ENCODE measurements around the gene INTS14.
"Not testable (repeated sequence)": the region's sequence is repeated elsewhere in the genome, so short reads cannot be mapped to it uniquely, and the experiment has no call there.

Gene INTS14

GRCh38 chr15:65631503-65631902 lies 20.6 kb upstream of the INTS14 start:
- no peak for DNase-seq (ENCODE audit: low read depth in 3 of 3, low spot score in 1 of 3)

GRCh38 chr15:65630760-65631159 lies 19.8 kb upstream of the INTS14 start:
- no peak for DNase-seq (ENCODE audit: low read depth in 3 of 3, low spot score in 1 of 3)

DNA sequence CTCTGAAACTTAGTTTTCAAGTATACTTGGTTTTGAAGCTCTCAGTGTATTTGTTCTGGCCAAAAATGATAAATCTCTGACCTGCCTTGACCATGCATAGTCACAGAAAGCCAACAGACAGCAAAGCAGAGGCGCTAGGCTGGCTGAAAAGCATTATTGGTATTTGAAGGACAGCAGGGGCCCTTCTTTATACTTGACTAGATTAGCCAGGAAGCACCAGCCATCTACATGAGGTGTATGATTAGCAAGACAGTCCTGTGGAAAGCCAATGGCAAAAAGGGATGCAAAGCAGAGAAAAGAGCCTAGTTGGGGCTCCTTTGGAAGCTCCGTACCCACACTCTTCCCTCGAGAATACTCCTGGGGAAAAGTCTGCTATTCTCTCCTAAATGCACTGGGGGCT lies 18.6 kb upstream of the INTS14 start:
- DNase-seq (ENCODE audit: low read depth in 3 of 3, low spot score in 1 of 3), result no peak

DNA sequence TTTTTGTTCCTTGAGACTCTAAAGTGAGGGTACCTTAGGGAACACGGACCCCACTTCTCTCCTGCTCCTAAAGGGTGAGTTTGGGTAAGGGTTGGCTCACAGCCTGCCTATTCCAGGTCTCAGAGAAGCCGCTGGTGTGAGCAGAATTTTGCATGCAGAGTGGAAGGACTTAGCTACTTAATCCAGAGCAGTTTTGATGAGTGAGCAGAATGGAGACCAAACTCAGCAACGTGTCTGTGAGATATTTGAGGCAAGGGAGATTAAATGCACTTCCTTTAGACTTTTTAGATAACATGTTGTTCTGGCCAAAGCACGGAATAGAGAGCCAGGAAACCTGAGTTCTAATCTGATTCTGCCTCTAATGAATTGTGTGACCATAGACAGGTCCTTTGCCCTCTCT lies 15.9 kb upstream of the INTS14 start:
- DNase-seq (ENCODE audit: low read depth in 3 of 3, low spot score in 1 of 3), result no peak

- no peak for DNase-seq (ENCODE audit: low read depth in 3 of 3, low spot score in 1 of 3)
These were observed 12.2 kb upstream of the INTS14 start for GRCh38 chr15:65623103-65623502.

DNA sequence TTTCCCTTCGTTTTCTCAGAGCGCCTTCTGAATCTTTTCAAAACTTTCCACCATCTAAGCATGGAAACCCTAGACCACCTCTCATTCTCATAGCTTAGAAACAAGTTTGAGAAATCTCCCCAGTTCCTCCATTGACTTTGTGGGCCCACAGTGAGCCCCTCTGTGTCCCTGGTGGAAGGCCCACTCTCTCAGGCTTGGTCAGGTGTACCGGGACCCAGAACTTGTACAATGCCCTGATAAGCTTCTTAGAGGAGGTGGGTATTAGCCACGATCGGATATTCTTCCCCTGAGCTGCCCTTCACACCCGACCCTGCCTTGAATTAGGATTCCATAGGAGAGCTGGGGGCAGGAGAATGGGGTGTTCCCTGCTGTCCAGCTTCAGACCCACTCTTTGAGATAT lies 10.7 kb upstream of the INTS14 start, which contains the start of gene SLC24A1:
TSS of gene SLC24A1 (plus strand) at position 301 of the 400 bp plus-strand sequence. CDS start 2,143 bp downstream, outside the sequence.
- DNase-seq (ENCODE audit: low read depth in 3 of 3, low spot score in 1 of 3), result no peak

GRCh38 chr15:65620833-65621232 lies 9.9 kb upstream of the INTS14 start:
- no peak for DNase-seq (ENCODE audit: low read depth in 3 of 3, low spot score in 1 of 3)

DNA sequence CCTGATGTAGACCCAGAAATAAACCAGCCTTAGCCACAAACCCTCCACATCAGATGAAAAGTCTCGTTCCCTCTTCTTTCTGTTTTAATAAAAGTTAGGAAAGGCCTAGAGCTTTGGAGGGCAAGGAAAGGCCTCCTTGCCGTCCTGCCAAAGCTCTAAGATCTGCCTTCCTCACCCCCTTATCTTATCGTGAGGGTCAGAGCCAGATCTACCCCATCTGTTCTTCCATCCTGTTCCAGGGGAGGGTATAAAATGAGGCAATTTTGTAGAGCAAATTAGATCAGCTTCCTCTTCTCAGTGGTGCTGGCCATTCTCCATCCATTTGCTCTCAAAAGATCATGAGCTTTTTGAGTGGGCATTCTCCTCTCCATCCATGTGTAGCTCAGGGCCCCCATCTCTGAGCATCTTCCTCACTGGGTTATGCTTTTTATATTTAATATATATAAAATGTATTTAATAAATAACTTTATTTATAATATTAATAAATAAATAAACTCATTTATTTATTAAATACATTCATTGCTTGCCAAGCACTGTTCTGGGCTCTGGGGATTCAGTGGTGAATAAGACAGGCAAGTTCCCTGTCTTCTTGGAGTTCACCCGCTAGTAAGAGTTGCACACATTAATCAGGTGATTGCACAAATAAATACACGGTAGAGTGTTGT lies 8.8 kb upstream of the INTS14 start:
- no peak for DNase-seq (ENCODE audit: low read depth in 3 of 3, low spot score in 1 of 3)

DNA sequence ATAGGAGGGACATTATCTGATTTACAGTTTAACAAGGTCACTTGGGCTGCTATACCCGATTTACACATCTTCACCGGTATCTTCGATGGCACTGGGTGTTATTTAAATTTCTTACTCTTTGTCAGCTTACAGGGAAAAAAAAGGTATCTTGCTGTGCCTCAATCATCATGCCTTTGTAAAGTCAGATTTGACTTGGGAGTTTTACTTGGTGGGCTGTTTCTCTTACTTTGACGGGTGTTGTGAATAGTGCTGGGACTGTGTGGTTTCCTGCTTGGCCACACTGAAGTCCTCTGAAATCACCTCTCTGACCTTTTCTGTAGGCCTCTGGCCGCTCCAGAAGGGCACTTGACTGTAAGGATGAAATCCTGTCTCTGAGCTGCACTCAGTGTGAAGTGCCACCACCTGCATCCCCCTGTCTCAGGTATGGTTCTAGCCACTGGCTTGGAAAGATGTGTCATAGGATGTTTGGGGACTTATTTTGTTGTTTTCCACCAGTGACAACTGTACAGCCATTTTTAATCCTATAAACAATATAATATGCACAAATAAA lies 7.7 kb upstream of the INTS14 start:
- no peak for DNase-seq (ENCODE audit: low read depth in 3 of 3, low spot score in 1 of 3)

- DNase-seq (ENCODE audit: low read depth in 3 of 3, low spot score in 1 of 3), result not testable (repeated sequence)
These were observed 5.0 kb upstream of the INTS14 start for GRCh38 chr15:65615887-65616286.

GRCh38 chr15:65612949-65613744 lies 2.2 kb upstream of the INTS14 start:
- DNase-seq (ENCODE audit: low read depth in 3 of 3, low spot score in 1 of 3), result no peak

- DNase-seq (ENCODE audit: low read depth in 3 of 3, low spot score in 1 of 3), result no peak
These were observed 1.6 kb upstream of the INTS14 start for GRCh38 chr15:65612616-65612946.

DNA sequence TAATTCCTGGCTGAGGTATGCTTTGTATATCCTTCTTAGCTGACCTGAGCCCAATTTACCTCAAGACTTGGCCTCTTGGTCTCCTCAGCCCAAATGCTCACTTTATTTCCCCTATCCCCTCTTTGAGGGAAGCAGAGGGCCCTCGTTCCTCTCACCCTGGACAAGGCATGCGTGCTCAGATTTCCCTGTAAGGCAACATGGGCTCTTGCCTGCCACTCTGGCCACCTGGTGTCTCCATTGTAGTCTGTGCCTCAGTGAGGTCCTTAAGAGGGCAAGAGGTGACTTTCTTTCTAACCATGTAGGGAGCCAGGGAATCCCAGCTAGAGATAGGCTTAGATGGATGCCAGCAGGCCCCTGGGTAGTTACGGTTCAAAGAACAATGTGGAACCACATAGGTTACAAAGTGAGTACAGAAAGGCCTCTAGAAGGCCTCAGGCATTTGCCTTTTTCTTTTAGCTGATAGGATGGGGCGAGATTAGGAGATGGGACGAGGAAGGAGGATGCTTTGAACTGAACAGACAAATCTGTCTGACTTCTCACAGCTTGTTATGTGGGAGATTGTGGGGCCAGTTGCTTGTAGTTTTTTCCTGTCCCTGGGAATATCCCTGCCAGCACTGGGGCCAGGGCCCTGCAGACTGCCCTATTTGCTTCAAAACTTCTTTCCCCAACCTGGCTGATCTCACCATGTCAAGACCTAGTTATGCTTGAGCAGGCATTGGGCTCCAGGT lies 1.1 kb upstream of the INTS14 start:
- DNase-seq (ENCODE audit: low read depth in 3 of 3, low spot score in 1 of 3), result no peak

- no peak for DNase-seq (ENCODE audit: low read depth in 3 of 3, low spot score in 1 of 3)
These were observed 7.4 kb downstream of the INTS14 start for GRCh38 chr15:65603559-65603958.

- DNase-seq (ENCODE audit: low read depth in 3 of 3, low spot score in 1 of 3), result no peak
These were observed 7.8 kb downstream of the INTS14 start for GRCh38 chr15:65603134-65603533.

GRCh38 chr15:65599677-65600076 lies 11.3 kb downstream of the INTS14 start:
- no peak for DNase-seq (ENCODE audit: low read depth in 3 of 3, low spot score in 1 of 3)

DNA sequence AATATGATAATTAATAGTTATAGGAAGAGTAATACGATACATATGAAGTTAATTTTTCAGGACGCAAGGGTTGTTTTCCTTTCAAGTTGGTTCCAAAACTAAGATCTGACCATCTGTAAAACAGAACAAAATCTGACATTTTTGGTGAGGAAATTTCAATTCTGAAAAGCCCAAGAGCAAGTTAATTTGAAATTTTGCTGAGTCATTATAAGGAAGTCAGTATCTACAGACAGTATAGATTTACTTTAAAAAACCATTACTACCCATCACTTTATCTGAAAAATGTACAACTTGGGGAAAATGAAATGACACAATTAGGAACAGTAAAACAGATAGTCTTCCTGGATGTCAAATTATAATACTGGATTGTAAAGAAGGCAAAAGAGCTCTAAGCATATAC lies 12.5 kb downstream of the INTS14 start:
- DNase-seq (ENCODE audit: low read depth in 3 of 3, low spot score in 1 of 3), result no peak

DNA sequence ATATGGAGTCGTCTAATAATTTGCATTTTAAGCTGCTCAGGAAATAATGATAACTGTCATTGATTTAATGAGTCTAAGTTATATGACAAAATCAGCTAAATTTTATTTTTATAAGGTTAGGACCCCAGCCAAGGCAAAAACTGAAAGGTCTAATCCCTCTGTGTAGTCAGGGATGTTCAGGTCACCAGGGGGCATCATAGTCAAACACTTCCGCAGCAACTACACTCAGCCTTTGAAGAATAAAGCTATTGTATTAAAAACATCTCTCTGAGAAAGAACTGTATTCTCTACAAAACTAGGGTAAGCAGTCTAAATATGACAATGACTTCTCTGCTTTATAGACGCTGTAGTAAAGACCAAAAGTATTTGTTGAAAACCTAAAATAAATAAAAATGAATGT lies 15.0 kb downstream of the INTS14 start:
- no peak for DNase-seq (ENCODE audit: low read depth in 3 of 3, low spot score in 1 of 3)

GRCh38 chr15:65587094-65587493 lies 23.8 kb downstream of the INTS14 start:
- no peak for DNase-seq (ENCODE audit: low read depth in 3 of 3, low spot score in 1 of 3)

DNA sequence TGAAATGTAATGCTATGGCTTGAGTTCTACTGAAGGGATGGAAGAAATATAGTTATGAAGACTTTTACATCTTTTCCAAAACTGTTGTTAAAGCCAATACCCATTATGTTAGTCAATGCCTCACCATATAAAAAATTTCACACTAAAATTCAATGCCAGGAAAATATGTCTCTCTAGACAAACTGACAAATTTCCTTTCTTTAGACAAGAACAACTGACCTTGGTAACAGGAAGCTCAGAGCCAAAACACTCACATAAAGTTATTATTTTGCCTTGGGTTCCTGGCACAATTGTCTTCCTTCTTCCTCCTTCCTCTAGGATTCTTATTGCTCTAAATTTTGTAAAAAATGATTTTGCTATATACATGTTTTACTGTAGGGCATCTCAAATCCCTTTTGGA lies 26.7 kb downstream of the INTS14 start:
- no peak for DNase-seq (ENCODE audit: low read depth in 3 of 3, low spot score in 1 of 3)

DNA sequence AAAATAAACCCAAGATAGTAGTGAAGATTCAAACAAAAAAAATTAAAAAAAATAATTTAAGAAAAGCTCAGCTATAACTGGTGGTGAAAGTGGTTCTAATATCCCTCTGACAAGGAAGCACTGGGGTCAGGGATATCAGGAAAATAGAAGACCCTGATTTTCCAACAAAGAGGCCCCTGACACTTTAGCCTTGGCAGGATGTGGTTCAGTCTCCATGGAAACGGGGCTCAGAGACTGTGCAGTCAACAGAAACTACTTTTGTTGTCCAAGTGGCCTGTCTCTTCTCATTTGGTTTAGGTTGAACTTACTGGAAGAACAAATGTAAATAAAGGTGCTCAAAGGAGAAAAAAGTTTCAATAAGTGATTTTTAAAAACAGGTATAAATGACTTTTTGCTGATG lies 27.2 kb downstream of the INTS14 start:
- no peak for DNase-seq (ENCODE audit: low read depth in 3 of 3, low spot score in 1 of 3)

DNA sequence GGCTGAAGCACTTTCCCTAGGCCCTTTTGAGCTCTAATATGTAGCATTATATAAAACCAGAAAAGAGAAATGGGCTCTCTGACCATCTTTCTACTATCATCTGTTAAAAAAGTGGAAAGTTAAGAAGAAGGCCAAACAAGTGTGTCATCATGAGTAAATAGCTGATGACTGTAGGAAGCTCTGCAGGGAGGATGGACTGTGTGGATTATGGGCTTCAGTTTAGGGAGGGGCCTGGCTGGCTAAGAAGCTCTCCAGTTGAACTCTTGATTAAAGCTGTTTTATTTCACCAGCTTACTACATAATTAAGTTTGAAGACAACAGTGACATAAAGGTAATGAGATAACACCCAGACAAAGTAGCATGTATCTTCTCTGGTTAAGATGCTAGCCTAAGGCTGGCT lies 30.6 kb downstream of the INTS14 start:
- DNase-seq (ENCODE audit: low read depth in 3 of 3, low spot score in 1 of 3), result no peak

All from stimulated activated CD4-positive, alpha-beta T cell treated with anti-CD3 and anti-CD28 coated beads, TNF-alpha, amount 100 ng/mL, for 1 hour (primary cell).